GM12873 (cell line): ENCODE results near the gene MAT2A.

Experiments
- TF ChIP-seq, protein P1 (sequence below): IDR thresholded peaks from 2 replicates; pipeline ENCODE4 v1.5.1; 2012; ENCODE audit warnings: low read depth, mild to moderate bottlenecking, moderate library complexity, low read length, control low read depth; ENCODE audit not compliant: insufficient read depth; ENCODE audit errors: missing control alignments

Gene MAT2A

DNA sequence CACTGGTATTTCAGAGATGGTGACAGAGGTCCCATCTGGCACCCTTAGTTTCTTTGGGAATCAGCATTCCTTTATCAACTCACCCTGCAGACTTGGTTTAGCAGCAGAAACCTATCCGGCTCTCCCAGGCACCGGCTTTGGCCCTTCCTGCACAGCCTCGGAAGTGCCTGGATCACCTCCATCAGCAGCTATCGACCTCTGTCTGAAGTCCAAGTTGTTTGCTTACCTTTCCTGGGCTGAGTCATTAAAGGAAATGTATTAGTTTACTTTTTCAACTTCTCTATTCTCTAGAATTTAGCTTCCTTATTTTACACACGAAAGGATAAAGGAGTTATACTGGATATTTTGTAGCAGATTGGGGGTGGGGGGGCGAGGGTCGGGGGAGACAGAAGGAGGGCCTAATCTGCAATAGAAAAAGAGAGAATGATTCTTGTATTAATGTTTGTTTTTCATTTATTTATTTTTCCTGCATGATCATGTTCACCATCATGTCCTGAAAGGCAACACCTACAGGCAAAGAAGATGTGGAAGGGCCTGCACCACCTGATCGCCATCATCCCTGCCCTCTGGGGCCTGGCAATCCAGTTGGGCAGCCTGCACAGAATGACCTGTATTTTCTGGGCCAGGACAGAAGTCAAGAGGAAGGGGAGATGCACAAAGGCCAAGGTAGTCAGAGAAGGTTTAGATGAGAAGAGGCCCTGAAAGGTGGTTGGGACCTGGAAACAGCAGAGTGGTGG, 22.1 kb upstream of the MAT2A start:
- TF ChIP-seq, protein P1, sequence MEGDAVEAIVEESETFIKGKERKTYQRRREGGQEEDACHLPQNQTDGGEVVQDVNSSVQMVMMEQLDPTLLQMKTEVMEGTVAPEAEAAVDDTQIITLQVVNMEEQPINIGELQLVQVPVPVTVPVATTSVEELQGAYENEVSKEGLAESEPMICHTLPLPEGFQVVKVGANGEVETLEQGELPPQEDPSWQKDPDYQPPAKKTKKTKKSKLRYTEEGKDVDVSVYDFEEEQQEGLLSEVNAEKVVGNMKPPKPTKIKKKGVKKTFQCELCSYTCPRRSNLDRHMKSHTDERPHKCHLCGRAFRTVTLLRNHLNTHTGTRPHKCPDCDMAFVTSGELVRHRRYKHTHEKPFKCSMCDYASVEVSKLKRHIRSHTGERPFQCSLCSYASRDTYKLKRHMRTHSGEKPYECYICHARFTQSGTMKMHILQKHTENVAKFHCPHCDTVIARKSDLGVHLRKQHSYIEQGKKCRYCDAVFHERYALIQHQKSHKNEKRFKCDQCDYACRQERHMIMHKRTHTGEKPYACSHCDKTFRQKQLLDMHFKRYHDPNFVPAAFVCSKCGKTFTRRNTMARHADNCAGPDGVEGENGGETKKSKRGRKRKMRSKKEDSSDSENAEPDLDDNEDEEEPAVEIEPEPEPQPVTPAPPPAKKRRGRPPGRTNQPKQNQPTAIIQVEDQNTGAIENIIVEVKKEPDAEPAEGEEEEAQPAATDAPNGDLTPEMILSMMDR: no peak

GRCh38 chr2:85522090-85522647, 16.8 kb upstream of the MAT2A start:
- TF ChIP-seq, protein P1: no peak

- TF ChIP-seq, protein P1: no peak
Observed at GRCh38 chr2:85523062-85523902, 15.7 kb upstream of the MAT2A start.

- TF ChIP-seq, protein P1: no peak
Observed at GRCh38 chr2:85523903-85524335, 15.0 kb upstream of the MAT2A start.

DNA sequence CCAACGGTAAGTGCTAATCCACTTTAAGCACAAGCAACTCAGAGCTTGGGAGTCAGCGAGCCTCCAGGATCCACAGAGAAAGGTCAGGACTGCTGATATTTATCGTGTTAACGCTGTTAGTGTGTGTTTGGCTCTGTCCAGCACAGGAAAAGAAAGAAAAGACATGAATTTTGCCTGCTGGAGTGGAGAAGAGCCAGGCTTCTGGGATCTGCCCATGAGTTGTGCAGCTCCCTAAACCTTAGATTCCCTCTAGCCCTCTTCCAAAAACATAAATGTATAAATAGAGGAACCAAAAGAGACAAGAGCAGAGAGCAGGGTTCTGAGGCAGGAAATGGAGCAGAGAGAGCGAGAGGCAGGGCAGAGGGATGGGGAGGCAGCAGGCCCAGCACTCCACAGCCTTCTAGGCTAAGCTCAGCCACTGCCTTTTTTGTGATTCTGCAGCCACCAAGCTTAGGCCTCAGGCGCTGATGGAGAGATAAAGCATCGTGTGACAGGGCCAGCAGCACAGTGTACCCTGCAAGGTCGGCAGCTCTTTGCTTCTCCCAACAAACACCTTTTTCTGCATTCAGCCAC, 14.5 kb upstream of the MAT2A start:
- TF ChIP-seq, protein P1: no peak

DNA sequence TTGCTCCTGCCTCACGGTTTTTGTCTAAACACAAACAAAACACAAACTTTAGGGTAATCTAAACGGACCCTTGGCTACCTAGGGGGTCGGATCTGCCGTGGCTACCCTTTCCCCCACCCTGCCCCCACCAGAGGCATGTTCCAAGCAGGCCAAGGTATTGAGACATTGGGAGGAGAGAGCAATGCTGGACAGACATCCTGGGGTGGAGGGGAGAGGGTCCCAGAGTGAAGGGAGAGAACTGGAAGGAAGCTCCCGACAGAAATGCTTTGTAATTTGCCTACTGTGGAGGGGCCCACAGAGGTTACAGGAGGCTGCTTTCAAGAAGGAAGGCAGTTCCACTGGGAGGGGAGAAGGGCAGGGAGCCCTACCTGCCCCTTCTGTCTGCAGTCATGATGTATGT, 13.9 kb upstream of the MAT2A start:
- TF ChIP-seq, protein P1: no peak

DNA sequence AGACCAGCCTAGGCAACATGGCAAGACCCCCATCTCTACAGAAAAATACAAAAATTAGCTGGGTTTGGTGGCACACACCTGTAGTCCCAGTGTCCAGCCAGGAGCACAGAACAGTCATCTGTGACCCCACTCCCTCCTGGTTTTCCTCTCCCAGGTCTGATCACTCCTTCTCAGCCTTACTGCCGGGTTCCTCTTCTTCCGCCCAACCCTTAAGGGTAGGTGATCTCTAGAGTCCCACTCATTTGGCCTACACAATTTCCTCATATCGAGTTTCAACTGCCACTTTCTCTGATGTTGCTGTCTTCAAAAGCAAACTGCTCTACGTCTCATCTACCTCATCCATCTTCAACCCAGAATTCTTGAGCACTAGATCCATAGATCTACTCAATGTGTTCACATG, 13.4 kb upstream of the MAT2A start:
- TF ChIP-seq, protein P1: no peak
